ENCODE measurements around the gene CCND3. TPM values are rescaled to one million over a fixed set of nuclear protein-coding genes. Genes with fewer than 3 reads are reported as not detected.
"Not testable (repeated sequence)": the region's sequence is repeated elsewhere in the genome, so short reads cannot be mapped to it uniquely, and the experiment has no call there.

Gene CCND3
- total and polyA plus RNA-seq, 8 donors = 37.5 to 153 (median 47.8) TPM

GRCh38 chr6:41955412-41955811 is 13.8 kb upstream of the CCND3 start:
- H3K36me3 ChIP-seq = no peaks in the 10 kb centered on the region
- ATAC-seq (no peak), DNase-seq (no peak)
- no peaks in the 10 kb centered on the region for H3K27me3 ChIP-seq
- H3K27ac ChIP-seq = no peak overlapping the region
- no peaks in the 10 kb centered on the region for H3K4me1 ChIP-seq
- intact Hi-C loops (cut with DNase I) = no loop called here
- H3K9me3 ChIP-seq = no peaks in the 10 kb centered on the region
- TF ChIP-seq CTCF (IDR thresholded peaks at IDR 0.05) = no peak
- no peak overlapping the region for H3K4me3 ChIP-seq

DNA sequence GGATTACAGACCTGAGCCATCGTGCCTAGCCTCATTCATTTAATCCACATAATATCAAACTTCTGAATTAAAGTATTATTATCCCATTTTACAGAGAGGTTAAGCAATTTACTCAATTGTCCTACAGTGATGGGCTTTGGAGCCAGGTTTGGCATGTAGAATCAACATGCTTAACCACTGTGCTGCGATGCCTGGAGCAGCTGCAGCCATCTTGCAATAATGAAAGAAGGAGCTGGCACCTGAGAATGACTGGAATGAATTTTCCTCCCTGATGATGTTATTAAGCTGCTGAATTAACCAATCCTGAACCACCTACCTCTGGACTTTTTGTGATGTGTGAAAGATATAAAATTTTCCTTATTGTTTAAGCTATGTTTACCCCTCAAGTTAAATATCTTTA is 13.1 kb upstream of the CCND3 start:
- intact Hi-C loops (cut with DNase I) = no loop called here
- ATAC-seq = no peak
- no peak for DNase-seq
- Histone ChIP-seq H3K4me1 (no peaks in the 10 kb centered on the region), H3K36me3 (no peaks in the 10 kb centered on the region), H3K4me3 (no peak overlapping the region), H3K9me3 (no peaks in the 10 kb centered on the region), H3K27me3 (no peaks in the 10 kb centered on the region), H3K27ac (no peak overlapping the region)
- no peak for TF ChIP-seq CTCF (IDR thresholded peaks at IDR 0.05)

DNA sequence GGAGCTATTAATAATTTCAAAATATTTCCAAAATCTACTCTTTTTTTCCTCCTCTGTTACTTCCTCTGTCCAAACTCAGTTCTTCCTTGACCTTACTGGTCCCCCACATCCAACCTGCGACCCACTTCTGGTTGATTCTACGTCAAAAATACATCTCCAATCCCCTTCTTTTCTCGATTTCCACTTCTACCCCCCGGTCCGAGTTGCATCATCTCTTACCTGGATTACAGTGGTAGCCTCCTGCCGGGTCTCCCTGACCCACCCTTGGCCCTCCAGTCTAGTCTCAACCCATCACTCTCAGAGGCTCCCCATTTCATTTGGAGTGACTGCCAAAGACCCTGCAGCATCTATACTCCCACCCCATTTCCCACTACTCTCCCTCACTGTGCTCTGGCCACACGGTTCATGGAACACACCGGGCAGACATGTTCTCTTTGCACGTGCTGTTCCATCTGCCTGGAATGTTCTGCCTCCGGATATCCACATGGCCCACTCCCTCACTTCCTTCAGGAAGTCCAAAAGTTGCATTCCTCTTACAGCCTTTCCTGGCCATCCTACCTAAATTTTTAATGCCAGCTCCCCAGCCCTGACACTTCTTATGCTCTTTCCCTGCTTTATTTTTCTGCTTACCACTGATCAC is 6.1 kb upstream of the CCND3 start:
- Histone ChIP-seq H3K27ac (peak overlapping the region in 1 of 2 donors; percentile 7), H3K27me3 (no peaks in the 10 kb centered on the region), H3K4me3 (no peak overlapping the region), H3K36me3 (no peaks in the 10 kb centered on the region), H3K9me3 (no peaks in the 10 kb centered on the region), H3K4me1 (peaks cover 0 to 18% of the 10 kb centered on the region in 2 donors)
- intact Hi-C loops (cut with DNase I) = no loop called here
- DNase-seq (no peak), ATAC-seq (no peak)
- no peak for TF ChIP-seq CTCF (IDR thresholded peaks at IDR 0.05)

DNA sequence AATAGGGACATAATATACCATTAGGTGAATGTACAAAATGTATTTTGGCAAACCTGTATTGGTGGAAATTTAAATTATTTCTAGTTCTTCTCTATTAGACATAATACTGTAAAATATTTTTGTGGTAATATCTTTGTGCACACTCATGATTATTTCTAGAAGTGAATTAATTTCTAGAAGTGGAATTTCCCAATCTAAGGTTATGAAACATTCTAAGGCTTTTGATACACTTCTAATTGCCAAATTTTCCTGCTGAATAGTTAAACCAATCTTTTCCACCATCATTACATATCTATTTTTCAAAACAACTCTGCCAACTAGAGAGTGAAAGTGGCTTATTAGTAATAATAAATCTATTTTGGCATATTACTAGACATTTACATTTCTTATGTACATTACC is 1.8 kb upstream of the CCND3 start:
- Histone ChIP-seq H3K27me3 (no peaks in the 10 kb centered on the region), H3K4me3 (no peak overlapping the region), H3K27ac (no peak overlapping the region), H3K9me3 (no peaks in the 10 kb centered on the region), H3K4me1 (peaks cover 27 to 48% of the 10 kb centered on the region in 2 donors), H3K36me3 (no peaks in the 10 kb centered on the region)
- intact Hi-C loops (cut with DNase I) = no loop called here
- DNase-seq = no peak
- TF ChIP-seq CTCF (IDR thresholded peaks at IDR 0.05) = no peak
- ATAC-seq = no peak

DNA sequence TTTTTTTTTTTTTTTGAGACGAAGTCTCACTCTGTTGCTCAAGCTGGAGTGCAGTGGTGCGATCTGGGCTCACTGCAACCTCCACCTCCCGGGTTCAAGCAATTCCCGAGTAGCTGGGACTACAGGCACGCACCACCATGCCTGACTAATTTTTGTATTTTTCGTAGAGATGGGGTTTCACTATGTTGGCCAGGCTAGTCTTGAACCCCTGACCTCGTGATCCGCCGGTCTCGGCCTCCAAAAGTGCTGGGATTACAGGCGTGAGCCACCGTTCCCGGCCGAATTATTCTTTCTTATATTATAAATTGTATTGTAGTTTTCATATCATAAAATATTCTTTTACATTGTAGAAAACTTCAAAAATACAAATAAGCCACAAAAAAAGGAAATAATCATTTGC is 1.3 kb upstream of the CCND3 start:
- H3K9me3 ChIP-seq; H3K4me3 ChIP-seq; H3K27me3 ChIP-seq; H3K36me3 ChIP-seq; DNase-seq; intact Hi-C loops (cut with DNase I); ATAC-seq: not testable (repeated sequence)
- Histone ChIP-seq H3K4me1 (peaks cover 32 to 54% of the 10 kb centered on the region in 2 donors), H3K27ac (peak overlapping the region in 1 of 2 donors; percentile 94)
